Uterus (tissue), 2 donors: Measurements from ENCODE around the gene CHST10.

ENCODE experiments used
- POLR2A ChIP-seq, 2 donors: fragments of 450-650 bp; IDR thresholded peaks; one replicate each; pipeline ENCODE4 v1.6.1; 2016; ENCODE audit warnings: antibody characterized with exemption in 2 of 2, mild to moderate bottlenecking in 1 of 2, moderate library complexity in 1 of 2
- TF ChIP-seq, protein P1 (sequence below), 4 experiments: fragments of 200-600 bp in 2 of 4; fragments of 450-650 bp in 2 of 4; sonication (generic) in 2 of 4; IDR thresholded peaks; one replicate each; pipeline ENCODE4 v1.5.1; 2016 to 2019; ENCODE audit warnings: antibody characterized with exemption in 4 of 4, mild to moderate bottlenecking in 2 of 4, moderate library complexity in 1 of 4

GRCh38 chr2:100358554-100358953 is 58.9 kb downstream of the CHST10 start:
- TF ChIP-seq, protein P1, sequence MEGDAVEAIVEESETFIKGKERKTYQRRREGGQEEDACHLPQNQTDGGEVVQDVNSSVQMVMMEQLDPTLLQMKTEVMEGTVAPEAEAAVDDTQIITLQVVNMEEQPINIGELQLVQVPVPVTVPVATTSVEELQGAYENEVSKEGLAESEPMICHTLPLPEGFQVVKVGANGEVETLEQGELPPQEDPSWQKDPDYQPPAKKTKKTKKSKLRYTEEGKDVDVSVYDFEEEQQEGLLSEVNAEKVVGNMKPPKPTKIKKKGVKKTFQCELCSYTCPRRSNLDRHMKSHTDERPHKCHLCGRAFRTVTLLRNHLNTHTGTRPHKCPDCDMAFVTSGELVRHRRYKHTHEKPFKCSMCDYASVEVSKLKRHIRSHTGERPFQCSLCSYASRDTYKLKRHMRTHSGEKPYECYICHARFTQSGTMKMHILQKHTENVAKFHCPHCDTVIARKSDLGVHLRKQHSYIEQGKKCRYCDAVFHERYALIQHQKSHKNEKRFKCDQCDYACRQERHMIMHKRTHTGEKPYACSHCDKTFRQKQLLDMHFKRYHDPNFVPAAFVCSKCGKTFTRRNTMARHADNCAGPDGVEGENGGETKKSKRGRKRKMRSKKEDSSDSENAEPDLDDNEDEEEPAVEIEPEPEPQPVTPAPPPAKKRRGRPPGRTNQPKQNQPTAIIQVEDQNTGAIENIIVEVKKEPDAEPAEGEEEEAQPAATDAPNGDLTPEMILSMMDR (IDR thresholded peaks at IDR 0.05), result no peak
- no peak for TF ChIP-seq POLR2A (IDR thresholded peaks at IDR 0.05)
